Measurements from ENCODE around the gene CREB3L4. TPM values are rescaled to one million over a fixed set of nuclear protein-coding genes. Genes with fewer than 3 reads are reported as not detected.
A peak's percentile ranks its signal among the peaks of the same experiment; 100 is the strongest.
"Not testable (repeated sequence)": the region's sequence is repeated elsewhere in the genome, so short reads cannot be mapped to it uniquely, and the experiment has no call there.

Gene CREB3L4
- total RNA-seq, 1 donor from 2014 or later: 5.8 TPM

DNA sequence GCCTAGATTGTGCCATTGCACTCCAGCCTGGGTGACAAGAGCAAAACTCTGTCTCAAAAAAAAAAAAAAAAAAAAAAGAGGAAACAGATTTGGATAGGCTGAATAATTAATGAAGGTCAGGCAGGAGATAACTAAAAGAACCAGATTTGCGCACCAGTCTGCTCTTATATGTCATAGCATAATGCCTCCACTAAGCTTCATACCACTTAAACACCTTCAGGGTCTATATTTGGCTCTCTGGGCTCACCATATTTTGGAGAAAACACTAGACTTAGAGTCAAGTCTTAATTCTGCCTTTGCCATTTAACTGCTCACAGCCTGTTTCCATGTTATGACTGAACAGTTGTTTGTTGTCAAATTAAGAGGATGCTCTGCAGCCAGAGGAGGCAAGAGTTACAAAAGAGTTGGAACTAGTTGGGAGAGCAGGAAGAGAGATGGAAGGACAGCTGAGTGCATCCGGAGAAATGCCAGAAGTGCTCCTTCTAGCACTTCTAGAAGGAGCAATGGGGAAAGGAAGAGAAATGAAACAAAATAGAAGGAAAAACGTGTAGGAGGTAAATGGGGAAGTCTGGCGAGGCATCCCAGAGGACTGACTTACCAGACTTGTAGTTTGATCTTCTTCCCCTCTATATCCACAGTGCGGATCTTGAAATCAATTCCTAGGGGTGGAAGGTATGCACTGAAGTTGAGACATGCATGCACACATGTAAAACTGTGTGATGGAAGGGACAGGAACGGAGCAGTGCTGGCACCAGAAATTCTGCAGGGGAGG is 16.6 kb downstream of the CREB3L4 start:
- DNase-seq (ENCODE audit: low spot score): no peak

DNA sequence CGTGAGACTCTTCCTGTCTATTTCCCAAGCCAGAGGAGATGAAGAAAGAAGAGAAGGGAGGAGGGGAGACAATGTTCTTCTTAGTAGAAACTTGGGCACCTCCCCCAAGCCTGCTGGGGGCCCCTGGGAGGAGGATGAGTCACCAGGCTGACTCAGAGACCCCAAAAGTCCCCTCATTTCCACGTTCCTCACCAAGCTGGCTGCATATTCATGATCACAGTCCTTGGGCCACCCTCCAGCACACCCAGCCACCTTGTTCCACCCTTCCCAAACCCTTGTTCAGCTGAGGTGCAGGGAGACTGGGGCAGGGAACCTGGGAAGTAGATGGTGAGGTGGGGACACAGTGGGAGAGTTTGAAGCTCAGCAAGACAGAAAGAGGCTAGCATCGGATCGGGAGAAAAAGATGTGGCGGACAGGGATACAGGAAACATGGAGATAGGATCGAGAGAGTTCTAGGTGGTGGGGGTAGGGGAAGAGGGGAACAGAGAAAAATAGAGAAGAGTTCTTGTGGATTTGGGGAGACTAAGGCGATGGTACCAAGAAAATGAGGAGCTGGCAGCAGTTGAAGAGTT is 17.7 kb downstream of the CREB3L4 start:
- peak; percentile 70 for DNase-seq (ENCODE audit: low spot score)

DNA sequence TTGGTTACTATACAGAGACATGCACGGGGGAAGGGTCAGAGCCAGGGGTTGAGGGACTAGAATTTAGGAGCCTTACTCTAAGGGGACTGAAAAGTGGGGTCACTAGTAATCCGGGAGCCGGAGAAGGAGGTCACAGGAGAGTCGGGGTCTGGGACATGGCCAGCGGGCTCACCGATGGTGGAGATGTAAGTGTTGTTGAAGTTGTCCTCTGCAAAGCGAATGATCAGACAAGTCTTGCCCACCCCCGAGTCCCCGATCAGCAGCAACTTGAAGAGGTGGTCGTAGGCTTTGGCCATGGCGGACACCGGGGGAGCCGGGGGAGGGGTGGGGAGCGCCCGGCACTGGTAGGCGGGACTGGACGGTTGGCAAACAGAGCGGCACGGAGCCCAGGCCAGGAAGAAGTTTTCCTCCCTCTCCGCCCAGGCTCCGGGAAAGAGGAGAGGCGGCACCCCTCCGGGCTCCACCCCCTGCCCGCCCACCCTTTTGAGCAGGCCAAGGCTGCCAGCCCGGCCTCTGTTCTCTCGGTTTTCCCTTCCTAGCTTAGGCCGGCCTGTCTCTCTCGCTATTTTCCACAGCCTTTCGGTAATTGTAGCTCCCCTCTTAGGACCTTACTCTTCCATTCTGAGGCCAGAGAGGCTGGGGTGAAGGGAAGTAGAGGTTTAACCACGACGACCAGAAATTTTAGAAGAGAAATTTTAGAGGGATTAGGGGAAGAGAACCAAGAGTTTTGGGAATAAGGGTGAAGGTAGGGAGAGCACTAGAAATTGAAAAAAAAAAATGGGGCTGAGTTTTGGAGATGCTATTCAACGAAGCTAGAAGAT is 18.4 kb downstream of the CREB3L4 start, which contains the start of gene RAB13:
RAB13 (minus strand) TSS at position 399 of the 821 bp plus-strand sequence; CDS start at position 296, 103 bp downstream.
- peak; percentile 94 for DNase-seq (ENCODE audit: low spot score)

DNA sequence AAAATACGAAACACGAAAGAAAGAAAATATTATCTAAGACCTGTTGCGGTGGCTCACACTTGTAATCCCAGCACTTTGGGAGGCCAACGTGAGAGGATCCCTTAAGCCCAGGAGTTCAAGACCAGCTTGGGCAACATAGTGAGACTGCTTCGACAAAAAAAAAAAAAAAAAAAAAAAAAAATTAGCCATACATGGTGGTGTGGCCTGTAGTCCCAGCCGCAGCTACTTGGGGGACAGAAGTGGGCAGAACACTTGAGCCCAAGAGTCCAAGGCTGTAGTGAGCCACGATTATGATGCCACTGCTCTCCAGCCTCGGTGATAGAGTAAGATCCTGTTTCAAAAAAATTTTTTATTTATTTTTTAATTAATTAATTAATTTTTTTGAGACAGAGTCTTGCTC is 19.9 kb downstream of the CREB3L4 start:
- DNase-seq (ENCODE audit: low spot score): no peak

DNA sequence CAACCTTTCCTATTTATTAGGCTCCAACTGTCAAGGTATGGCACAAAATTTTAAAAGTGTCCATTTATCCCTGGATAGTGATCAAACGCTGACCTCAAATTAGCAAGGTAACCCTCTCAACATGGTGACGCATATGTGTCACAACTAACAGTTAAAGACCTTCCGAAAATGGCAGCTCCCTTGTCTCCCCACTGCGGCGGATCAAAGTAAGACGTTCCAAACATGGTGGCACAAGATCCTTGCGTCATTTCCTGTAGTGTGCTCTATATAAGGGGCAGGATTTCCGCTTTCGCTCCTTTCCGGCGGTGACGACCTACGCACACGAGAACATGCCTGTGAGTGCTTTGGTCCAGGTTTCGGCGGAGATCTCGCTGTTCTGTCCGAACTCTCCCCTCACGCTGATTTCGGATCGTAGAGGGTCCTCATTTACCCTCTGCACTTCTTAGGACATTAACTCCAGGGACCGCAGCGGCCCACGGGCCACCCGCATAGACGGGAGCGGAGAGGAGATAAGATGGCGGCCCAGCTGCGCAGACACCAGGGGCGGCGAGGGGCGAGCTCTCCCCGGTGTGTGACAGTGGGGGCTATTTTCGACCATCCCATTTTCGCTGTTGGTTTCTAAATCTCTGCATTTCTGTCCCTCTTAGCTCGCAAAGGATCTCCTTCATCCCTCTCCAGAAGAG is 22.9 kb downstream of the CREB3L4 start, which contains the start of gene RPS27:
RPS27 (plus strand) TSS at position 295 of the 683 bp plus-strand sequence; CDS start at position 330, 35 bp downstream.
- peak; percentile 99 for DNase-seq (ENCODE audit: low spot score)

DNA sequence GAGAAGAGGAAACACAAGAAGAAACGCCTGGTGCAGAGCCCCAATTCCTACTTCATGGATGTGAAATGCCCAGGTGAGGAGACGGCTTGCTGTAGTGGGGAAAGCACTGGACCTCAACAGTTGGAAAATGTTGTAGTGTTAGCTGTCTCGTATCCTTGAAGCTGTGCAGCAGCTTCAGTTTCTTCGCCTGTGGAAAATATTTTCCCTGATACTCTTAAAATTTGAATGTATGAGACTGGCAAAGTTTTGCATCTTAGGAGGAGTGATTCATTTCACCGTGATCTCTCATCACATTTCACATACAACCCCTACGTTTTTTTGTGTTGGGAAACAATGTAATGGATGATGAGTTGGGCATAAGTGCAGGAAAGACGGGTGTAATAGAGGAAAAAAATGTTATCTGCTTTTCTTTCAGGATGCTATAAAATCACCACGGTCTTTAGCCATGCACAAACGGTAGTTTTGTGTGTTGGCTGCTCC is 23.5 kb downstream of the CREB3L4 start:
- DNase-seq (ENCODE audit: low spot score): no peak

DNA sequence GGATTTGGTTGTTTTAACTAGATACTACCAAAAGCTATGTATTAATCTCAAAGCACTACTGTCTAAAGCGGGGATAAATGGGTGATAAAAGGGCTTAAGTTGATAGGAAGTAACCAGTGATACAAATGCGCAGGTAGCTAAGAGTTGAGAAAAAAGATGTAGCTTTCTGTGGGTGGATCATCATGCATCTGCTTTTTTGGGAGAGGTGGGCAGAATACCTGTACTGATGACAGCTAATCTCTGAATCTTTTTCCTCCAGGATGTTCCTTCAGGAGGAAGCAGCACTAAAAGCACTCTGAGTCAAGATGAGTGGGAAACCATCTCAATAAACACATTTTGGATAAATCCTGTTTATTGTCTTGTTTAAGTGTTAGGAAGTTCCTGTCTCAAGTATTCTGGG is 24.1 kb downstream of the CREB3L4 start:
- no peak for DNase-seq (ENCODE audit: low spot score)

DNA sequence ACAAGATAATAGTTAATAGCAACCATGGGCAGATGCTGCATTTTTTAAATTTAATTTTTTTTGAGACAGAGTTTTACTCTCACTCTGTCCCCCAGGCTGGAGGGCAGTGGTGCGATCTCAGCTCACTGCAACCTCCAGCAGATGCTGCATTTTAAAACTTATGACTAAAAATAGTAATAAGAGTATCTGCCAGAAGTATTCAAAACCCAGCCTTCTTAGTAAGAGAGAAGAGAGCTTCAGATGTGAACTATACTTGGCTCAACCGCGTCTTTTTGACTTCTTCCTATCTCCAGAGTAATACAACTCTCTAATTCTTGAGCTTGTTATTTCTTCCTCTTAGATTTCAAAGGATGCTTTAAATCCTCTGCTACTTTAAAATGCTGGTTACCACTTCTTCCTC is 27.5 kb downstream of the CREB3L4 start:
- DNase-seq (ENCODE audit: low spot score): peak; percentile 74

DNA sequence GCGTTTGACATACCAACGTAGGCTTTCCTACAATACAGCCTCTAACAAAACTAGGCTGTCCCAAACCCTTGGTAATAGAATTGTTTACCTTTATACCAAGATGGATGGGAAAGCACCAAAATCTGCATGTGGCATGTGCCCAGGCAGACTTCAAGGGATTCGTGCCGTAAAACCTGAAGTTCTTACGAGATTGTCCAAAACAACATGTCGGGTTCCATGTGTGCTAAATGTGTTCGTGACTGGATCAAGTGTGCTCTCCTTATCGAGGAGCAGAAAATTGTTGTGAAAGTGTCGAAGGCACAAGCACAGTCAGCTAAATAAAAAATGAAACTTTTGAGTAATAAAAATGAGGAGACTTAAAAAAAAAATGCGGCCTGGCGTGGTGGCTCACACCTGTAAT is 27.9 kb downstream of the CREB3L4 start:
- no peak for DNase-seq (ENCODE audit: low spot score)

DNA sequence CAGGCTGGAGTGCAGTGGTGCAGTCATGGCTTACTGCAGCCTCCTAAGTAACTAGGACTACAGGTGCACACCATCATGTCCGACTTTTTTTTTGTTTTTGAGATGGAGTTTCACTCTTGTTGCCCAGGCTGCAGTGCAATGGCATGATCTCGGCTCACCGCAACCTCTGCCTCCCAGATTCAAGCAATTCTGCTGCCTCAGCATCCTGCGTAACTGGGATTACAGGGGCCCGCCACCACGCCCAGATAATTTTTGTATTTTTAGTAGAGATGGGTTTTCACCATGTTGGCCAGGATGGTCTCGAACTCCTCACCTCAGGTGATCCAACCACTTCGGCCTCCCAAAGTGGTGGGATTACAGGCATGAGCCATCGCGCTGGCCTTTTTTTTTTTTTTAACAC is 29.2 kb downstream of the CREB3L4 start:
- DNase-seq (ENCODE audit: low spot score): not testable (repeated sequence)

DNA sequence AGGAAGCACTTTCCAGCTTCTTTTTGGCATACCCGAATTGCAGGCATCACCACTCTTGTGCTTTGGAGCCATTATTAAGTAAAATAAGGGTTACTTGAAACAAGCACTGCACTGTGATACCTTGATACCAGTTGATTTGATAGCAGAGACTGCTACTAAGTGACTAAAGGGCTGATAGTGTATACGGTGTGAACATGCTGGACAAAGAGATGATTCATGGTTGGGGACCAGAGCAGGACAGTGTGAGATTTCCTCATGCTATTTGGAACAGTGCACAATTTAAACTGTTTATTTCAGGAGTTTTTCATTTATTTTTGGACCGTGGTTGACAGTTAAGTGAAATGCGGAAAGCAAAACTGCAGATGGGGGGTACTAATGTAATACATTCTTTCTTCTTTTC is 32.7 kb downstream of the CREB3L4 start:
- no peak for DNase-seq (ENCODE audit: low spot score)

DNA sequence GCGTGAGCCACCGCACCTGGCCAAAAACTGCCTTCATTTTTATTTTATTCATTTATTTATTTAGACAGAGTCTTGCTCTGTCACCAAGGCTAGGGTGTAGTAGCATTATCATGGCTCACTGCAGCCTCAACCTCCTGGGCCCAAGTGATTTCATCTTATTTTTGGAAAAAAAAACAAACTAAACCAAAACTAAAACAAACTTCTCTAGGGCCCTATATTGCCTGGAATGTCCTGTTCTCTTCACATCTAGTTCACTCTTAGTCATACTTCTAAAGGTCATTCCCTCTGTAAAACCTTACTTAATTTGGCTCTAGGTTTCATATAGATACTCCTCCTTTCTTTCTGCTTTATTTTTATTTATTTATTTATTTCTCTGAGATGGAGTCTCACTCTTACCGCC is 38.4 kb downstream of the CREB3L4 start:
- DNase-seq (ENCODE audit: low spot score): no peak

DNA sequence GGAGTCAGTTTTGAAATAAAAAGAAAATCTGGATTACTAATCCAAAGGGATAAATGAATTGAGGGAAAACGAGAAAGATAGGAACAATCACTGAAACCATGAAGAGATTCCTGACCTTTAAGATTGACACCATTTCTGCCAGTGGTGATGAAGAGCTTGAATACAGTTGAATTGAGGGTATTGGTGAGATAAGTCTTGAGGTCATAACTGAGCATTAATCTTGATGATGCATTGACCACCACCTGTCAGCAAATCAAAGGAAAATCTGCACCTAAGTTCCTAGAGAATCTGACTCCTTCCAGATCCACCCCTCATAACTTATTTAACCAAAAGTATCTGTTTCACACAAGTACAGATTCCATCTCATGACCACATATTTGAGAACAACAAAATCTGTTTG is 44.4 kb downstream of the CREB3L4 start:
- DNase-seq (ENCODE audit: low spot score): no peak

DNA sequence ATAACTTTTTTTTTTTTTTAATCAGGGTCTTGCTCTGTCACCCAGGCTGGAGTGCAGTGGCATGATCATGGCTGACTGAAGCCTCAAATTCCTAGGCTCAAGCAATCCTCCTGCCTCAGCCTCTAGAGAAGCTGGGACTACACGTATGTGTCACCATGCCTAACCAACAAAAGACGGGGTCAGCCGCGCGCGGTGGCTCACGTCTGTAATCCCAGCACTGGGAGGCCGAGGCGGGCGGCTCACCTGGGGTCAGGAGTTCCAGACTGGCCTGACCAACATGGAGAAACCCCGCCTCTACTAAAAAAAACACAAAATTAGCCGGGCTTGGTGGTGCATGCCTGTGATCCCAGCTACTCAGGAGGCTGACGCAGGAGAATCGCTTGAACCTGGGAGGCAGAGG is 44.8 kb downstream of the CREB3L4 start:
- not testable (repeated sequence) for DNase-seq (ENCODE audit: low spot score)

DNA sequence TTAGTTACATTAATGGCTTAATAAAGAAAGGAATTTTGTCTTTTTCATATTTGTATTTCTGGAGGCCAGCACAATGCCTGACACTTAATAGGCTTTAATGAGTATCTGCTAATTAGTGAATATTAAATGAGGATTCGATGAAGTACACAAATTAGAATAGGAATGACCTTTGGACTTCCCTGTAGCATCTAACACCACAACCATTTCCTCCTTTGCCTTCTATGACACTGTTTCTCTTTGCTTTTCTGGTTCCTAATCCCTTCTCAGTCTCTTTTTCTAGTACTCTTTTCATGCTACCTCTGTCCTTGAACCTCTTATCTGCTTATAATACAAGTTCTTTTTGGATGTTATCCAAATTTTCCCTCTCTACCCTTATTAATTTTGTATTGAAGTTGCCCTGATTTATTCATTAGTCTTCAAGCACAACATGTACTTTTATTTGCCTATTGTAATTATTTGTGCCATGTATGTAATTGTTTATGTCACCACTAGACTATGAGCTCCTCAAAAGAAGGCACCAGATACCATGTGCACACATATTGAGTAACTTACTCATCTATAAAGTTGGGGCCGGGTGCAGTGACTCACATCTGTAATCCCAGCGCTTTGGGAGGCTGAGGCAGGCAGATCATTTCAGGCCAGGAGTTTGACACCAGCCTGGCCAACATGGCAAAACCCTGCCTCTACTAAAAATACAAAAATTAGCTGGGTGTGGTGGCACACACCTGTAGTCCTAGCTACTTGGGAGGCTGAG is 46.6 kb downstream of the CREB3L4 start:
- DNase-seq (ENCODE audit: low spot score): no peak

DNA sequence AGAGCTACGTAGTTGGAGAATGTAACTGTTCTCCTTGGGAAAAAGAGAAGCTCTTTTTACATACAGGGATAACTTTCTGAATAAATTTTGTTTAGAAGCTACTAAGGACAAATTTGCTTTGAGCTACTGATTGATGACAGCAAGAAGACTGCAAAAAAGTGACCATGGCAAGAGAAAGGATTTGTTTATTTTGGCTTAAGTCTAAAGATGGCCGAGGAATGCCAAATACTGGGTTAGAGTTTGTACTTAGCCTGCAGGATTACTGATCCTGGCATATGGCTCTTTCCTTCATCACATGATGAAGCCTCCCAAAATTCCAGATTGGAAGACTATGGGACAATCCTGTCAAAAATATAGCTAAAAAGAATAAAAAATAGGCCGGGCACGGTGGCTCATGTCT is 51.6 kb downstream of the CREB3L4 start:
- DNase-seq (ENCODE audit: low spot score): no peak

DNA sequence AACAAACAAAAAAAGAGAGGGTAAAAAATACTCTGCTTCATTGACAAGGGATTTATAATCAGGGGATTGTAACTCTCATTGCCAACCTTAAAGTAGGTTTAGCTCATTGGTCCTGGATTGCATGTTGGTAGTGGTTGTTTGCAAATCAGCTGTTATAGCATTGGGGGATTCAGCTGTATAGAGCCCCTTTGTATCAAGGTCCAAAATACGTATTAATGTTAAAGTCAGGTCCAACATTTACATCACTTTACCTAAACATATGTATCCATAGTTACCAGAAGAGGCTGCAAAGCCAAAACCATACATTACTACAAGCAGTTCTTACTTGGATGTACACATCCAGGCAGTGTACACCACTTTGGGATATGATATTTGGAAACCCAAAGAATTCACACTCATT is 52.2 kb downstream of the CREB3L4 start:
- no peak for DNase-seq (ENCODE audit: low spot score)
